GM19467 (cell line): ENCODE measurements around the gene UGT1A6.

Experiments used
- ATAC-seq: cut with Tn5 transposase; IDR thresholded peaks from one replicate; pipeline ENCODE4 v1.9.1; 2021; ENCODE audit warnings: mild to moderate bottlenecking, moderate library complexity; ENCODE audit not compliant: unreplicated experiment

Gene UGT1A6

GRCh38 chr2:233761040-233761769, 68.5 kb downstream of the UGT1A6 start:
- ATAC-seq: no peak

DNA sequence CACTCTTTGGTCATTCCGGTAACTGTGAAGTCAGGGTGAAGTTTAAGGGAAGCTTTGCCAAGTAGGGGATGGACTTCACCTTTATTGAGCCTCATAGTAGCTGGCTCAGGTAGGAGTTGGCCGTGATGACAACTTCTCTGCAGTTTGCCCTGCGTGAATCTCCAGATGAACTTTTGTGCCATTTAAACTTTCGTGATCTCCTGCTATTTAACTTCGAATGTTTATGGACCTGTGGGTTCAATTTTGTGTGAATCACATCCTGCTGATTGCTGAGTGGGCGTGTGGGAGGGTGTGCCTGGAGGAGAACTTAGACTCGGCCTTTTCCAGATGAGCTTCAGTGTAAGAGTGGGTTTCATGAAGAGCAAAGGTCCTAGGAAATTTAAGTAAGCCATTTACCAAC, 71.6 kb downstream of the UGT1A6 start:
- no peak for ATAC-seq

DNA sequence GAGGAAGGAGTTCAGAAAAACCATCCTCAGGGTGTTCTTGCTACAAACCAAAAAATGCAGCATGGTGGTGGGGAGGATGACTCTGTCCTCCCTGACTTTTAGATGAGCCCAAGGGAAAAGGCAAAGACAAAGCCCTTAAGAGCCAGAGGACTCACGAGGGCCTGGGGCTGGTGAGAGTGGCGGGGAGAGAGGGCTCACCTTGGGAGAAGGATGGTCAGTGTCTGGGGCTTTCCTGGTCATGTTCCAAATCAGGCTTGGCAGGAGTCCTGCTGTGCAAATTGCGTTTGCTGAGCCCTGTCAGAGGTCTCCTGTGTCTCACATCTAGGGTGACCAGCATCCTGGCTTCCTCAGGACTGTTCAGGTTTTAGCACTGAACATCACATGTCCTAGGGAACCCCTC, 72.1 kb downstream of the UGT1A6 start:
- ATAC-seq: no peak

- no peak for ATAC-seq
These were observed 73.7 kb downstream of the UGT1A6 start for GRCh38 chr2:233766416-233766815.

GRCh38 chr2:233768076-233768475, 75.4 kb downstream of the UGT1A6 start:
- ATAC-seq: no peak

DNA sequence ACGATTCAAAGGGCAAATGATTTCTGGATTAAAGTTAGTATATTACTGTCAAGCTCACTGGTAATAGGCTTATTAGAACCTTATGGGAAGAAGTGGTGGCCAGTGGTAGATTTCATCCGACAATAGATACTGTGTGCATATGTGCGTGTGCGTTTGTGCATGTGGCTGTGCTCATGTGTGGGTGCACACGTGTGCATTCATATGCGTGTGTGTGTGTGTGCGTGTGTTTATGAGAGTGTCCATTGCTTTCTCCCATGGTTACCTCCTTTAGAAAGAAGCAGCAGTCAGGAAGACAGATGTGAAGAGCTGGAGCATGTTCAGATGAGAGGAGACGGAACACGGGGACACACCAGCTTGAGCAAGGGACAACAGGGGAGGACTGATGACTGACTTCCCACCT, 76.6 kb downstream of the UGT1A6 start:
- ATAC-seq: no peak

GRCh38 chr2:233772153-233772552, 79.5 kb downstream of the UGT1A6 start:
- ATAC-seq: no peak

- no peak for ATAC-seq
These were observed 79.9 kb downstream of the UGT1A6 start for GRCh38 chr2:233772583-233772982.

- no peak for ATAC-seq
These were observed 81.2 kb downstream of the UGT1A6 start for GRCh38 chr2:233773854-233774253.

DNA sequence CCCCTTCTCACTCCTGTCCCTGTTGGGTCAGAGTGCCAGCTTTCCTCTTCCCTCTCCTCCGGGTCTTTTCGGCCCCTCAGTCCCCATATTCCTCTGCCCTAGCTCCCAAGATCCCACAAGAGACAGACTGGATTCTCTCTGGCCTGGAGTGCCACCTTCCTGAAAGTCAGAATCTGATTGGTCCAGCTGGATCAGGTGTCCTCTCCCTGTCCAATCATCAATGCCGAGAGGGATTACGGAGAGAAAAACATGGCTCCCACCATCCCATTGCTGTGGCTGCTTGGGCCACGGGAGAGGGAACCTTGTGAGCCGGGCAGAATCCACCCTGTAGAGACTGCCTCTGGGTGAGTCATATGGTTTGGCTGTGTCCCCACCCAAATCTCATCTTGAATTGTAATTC, 82.7 kb downstream of the UGT1A6 start:
- no peak for ATAC-seq

DNA sequence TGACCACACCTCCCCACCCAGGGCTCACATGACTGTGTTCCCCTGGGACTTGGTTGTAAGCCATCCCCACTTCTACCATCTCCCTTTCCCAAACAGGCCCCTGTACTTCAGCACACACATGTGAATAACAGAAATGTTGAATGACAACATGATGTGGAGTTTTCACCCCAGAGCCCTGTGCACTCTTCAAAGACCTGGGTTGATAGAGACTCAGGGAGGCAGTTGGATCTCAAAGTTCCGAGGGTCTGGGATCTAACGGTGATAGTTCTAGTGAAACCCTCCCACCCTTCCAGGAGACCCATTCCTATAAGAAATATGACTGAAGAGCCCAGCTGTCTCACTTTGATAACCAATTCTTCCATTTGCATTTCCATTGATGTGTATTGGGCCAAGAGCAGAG, 85.3 kb downstream of the UGT1A6 start, which contains the start of gene MROH2A:
Gene MROH2A (plus strand): TSS at position 301 of the 400 bp plus-strand sequence. CDS start 1,029 bp downstream, outside the sequence.
- ATAC-seq: no peak

GRCh38 chr2:233779722-233780121, 87.0 kb downstream of the UGT1A6 start:
- no peak for ATAC-seq

GRCh38 chr2:233780771-233781170, 88.1 kb downstream of the UGT1A6 start:
- no peak for ATAC-seq

- no peak for ATAC-seq
These were observed 96.9 kb downstream of the UGT1A6 start for GRCh38 chr2:233789554-233789953.

GRCh38 chr2:233791151-233791882, 98.6 kb downstream of the UGT1A6 start:
- no peak for ATAC-seq

- no peak for ATAC-seq
These were observed 99.2 kb downstream of the UGT1A6 start for GRCh38 chr2:233791883-233792329.

DNA sequence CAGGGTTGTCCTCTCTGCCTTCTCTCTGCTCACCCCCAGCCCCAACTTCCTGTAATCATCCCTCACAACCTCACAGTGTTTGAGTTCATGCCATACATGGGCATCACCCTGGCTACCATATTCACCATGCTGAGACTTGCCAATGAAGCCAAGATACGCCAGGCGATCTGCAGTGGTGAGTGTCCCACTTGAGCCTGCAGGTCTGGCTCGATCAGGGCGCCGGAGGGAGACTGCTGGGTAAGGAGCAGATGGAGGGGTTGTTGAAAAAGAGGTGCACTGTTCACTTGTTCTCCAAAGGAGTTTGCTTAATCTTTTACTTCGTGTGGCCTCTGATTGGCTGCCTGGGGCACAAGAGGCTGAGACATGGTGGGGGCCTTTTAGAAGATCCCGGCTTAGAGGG, 100.0 kb downstream of the UGT1A6 start:
- ATAC-seq: no peak

- no peak for ATAC-seq
These were observed 100.9 kb downstream of the UGT1A6 start for GRCh38 chr2:233793465-233794127.

DNA sequence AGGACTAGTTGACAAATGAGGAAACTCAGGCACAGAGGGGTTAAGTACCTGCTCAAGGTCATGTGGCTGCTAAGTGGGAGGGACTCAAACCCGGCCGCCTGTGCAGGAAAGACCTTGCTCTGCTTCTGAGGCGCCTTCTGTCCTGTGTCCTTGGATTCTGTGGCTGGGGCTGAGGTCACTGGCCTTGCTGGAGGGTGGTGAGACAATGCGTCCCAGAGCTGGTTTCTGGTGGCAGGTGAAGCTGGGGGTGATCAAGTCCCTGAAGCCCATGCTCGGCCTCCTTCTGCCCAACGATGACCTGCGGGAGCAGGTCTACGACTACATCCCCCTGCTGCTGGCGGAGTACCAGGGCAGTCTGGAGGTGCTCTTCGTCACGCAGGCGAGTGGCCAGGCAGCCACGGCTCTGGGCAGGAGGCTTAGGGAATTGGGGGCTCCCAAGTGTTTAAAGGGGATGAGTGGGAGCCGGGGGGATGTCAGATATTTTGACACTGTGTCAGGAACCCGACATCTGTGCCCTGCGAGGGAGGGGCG, 101.5 kb downstream of the UGT1A6 start:
- no peak for ATAC-seq

- no peak for ATAC-seq
These were observed 103.1 kb downstream of the UGT1A6 start for GRCh38 chr2:233795735-233796171.

DNA sequence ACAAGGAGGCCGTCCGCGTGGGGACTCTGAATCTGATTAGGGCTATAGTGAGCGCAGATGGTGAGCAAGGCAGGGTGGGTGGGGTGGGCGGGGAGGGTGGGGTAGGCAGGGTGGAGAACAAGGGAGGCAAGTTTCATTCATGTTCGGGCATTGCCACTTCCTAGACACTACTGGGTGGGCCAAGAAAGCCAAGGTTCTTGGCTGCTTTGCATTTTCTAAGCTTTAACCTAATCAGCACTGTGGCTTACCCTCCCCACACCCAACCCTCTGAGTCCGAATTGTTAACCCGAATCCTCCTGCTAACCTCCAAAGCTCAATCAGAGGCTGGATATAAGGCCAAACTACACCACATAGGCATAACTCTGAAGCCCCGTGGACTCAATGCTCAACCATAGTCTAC, 103.6 kb downstream of the UGT1A6 start:
- ATAC-seq: no peak
